ENCODE data around the gene MAN1A2.
A peak's percentile ranks its signal among the peaks of the same experiment; 100 is the strongest.

The MAN1A2 gene

DNA sequence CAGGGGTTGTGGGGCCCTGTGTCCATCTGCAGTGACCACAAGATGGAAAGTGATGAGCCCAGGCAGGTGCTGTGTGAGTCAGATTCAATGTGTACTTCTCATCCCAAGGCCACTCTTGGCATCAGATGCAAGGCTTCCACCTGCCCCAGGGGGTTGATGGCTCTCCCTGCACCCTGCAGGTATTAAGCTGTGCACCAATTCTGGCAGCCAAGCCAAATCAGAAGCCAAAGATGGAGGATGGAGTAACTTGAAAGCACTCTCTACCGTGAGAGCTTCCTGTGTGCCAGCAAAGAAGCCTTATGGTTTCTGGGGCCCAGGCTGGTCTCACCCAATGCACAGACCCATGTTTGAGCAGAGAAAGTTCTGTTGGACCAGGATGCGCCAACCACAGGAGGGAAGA is 194.3 kb downstream of the MAN1A2 start:
- no peak for DNase-seq

DNA sequence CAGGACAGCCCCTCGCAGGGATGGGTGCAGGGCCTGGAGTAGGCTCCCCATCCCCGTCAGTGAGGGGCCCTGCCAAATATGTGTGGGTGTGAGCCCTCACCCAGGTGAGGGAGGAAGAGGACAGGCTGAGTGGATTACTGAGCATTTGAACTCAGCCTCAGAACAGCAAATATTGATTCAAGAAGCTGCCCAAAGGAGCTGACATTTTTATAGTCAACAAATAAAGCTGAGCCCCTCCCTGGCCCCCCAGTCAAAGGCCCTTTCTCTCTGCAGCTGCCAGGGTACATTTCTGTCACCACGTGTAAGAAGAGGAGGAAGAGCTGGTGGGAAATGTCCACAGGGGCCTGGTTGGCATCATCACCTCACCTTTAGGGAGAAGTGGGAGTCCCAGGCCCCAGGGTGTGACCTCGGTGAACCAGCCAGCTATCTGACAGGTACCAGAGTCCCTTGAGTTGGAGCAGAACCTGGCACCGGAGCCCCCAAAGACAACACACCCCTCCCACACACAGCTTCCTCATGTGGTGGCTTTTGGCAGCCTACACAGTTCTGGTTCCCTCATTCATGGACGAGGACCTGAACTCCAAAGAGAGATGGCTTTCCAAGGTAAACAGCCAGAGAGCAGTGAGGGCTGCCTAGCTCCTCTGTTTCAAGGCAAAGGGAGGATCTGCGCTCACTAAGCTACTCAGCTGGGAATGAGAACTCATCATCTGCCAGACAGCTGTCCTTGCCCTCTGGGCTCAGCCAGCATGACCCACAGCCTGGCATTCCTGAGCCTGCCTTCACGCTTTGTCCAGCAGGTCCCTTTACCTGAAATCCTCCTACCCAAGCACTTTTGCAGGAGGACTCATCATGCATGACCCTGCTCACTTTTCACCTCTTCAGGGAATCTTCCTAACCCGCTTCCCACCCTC is 195.6 kb downstream of the MAN1A2 start:
- no peak for DNase-seq

- DNase-seq: no peak
Measured at GRCh38 chr1:117563492-117563875, 196.2 kb downstream of the MAN1A2 start.

DNA sequence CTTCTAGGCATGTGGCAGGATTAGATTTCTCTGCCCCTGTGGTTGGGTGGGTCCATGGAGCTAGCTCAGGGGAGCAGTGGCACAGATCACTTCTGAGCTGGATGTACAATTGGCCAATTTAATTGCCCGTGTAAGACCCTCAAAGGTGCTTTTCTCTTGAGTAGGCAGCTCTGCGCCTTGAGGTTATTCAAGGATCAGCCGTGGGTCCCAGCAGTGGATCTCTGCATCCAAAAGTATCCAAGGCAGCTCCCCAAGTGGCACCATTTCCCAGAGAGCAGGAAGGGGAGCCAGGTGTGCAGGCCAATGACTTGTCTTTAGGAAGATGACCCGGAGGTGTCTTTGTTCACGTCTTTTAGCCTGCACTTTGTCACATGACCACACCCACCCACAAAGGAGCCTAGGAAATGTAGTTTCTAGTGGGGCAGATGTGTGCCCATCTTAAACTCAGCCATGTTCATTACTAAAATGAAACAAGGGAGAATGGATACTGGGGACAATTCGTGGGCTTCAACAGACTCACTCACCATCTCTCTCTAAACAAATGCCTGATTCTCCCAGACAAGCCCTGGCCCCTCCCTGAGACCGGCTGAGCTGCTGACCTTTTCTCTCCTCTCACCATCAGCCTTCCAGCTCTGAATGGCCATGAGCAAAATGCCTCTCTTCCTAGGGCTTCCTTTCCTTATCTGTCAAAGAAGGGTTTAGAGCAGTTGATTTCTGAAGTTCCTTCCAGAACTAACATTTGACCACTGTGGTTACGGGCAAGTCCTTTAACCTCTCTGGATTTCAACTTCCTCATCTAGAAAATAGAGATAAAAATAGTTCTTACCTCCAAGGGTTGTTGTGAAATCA is 197.2 kb downstream of the MAN1A2 start:
- DNase-seq: no peak

GRCh38 chr1:117565076-117565556 is 197.9 kb downstream of the MAN1A2 start:
- DNase-seq: no peak

DNA sequence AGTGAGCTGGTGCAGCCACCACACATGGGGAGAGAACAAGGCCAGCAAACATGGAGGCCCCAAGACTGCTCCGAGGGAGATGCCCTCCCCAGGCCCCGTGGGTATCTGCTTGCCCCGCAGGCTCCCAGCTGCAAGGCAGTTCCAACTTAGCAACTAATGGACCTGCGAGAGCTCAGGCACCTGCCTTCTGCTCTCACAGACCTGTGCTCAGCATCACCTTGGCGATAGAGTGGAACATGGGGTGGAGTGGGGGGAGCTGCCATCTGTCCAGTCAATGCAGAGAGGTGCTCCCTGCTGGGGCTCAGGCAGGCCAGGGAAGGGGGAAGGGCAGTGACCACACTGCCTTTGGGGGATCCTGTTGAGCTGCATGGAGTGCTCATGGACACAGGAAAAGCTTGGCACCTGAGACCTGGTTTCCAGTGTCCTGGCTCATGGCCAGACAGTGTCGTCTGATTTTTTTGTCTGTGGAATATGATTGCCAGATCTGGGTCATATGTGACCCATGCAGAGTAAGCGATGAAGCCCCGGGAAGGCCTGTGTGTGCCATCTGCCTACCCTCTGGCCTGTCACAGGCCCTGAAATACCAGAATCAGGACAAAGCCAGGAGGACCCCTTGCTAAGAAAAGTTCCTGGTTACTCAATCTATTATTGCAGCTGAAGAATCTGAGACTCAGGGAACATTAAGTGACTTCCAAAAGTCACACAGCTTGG is 198.7 kb downstream of the MAN1A2 start:
- no peak for DNase-seq

GRCh38 chr1:117566556-117566955 is 199.3 kb downstream of the MAN1A2 start:
- no peak for DNase-seq

DNA sequence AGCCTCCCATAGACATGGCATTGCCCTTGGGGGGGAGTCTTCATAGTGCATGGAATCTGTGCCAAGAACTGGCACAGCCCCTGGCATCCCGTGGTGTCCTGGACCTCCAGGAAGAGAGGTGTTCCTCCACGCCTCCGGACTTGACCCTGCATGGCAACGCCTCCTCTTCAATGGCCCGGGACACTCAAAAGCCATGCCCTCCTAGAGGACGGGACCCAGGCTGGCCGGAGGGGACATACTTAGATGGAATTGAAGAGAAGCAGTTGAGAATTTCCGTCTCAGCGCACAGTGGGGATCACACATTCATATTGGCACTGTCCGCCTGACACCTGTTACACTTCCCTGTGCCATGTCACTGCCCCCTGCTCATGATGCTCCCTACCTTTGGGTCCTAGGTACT is 200.2 kb downstream of the MAN1A2 start:
- no peak for DNase-seq

- DNase-seq: no peak
Measured at GRCh38 chr1:117567976-117568375, 200.7 kb downstream of the MAN1A2 start.

- no peak for DNase-seq
Measured at GRCh38 chr1:117568999-117569398, 201.8 kb downstream of the MAN1A2 start.

DNA sequence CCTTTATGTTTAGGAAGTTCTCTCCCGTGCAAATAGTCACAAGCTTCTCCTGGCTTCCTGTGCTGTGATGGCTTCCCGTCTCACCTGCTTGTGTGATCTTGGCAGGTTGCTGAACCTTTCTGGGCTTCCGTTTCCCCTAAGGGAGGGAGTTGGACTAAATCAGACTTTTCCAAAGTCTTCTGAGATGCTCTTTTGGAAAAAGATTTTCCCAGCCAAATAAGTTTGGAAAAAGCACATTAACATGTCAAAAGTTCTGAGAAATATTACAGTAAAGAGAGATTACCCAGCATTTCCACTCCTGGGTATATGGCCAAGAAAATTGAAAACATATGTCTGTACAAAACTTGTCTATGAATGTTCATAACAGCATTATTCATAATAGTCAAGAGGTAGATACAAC is 202.6 kb downstream of the MAN1A2 start:
- no peak for DNase-seq

- DNase-seq: no peak
Measured at GRCh38 chr1:117570988-117571409, 203.8 kb downstream of the MAN1A2 start.

DNA sequence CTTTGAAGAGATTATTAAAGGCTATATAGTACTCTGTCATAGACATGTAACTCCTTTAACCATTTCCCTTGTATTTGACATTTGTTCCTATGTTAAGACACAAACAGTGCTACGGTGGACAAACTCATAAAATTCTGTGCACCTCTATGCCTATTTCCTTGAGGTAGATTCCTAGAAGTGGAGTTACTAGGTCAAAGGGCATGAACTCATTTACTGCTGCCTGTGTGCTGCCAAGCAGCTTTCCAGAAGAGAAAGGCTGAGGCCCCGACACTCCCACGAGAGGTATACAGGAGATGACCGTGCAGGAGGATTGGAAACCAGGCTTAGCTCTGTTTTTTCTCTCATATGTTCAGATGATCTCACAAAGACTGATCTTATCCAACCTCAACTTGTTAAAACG is 204.2 kb downstream of the MAN1A2 start:
- DNase-seq: no peak

GRCh38 chr1:117572546-117572945 is 205.3 kb downstream of the MAN1A2 start:
- no peak for DNase-seq

- DNase-seq: peak; percentile 10
Measured at GRCh38 chr1:117573386-117574023, 206.3 kb downstream of the MAN1A2 start.

DNA sequence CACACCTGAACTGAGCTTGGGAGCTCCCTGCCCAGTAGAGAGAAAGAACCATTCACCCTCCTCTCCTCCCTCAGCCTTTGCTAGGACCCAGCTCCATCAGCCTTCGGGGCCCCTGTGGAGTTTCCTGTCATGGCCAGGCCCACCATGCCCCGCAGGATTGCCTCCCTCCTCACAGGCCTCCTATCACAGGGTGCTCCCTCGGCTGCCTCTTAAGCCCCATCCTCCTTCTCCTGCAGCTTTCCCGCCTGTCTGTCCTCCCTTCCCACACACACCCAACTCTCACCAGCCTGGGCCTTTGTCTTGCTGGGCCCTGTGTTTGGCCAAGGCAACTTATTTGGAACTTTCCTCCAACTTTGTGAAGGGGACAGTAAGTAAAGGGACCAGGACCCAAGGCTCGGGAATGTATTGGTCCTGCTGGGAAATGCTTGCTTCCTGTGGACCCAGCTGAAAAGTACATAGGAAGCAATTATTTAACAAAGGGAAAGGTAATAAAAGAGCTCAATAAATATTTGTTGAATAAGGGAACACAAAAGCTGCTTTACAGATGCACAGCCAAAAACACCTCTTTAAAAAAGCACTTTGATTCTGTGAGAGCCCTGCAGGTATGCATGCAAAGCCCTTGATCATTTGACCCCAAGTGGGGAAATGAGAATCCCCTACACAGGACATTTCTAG is 207.0 kb downstream of the MAN1A2 start:
- DNase-seq: no peak

GRCh38 chr1:117575586-117576225 is 208.5 kb downstream of the MAN1A2 start:
- DNase-seq: no peak

- no peak for DNase-seq
Measured at GRCh38 chr1:117576236-117576635, 209.0 kb downstream of the MAN1A2 start.

- DNase-seq: no peak
Measured at GRCh38 chr1:117577191-117577885, 210.1 kb downstream of the MAN1A2 start.

- DNase-seq: no peak
Measured at GRCh38 chr1:117578466-117578865, 211.2 kb downstream of the MAN1A2 start.

Data from EL (cell line).